SK-N-SH (cell line): ENCODE results near the gene AMIGO2.

Experiments used
- CHD2 ChIP-seq: fragments of 150-350 bp; IDR thresholded peaks from 2 replicates; pipeline ENCODE4 v1.6.1; 2018; ENCODE audit warnings: low read length; ENCODE audit not compliant: partially characterized antibody
- CTCF ChIP-seq: fragments of 200-600 bp; sonication (generic); IDR thresholded peaks from 2 replicates; pipeline ENCODE4 v1.6.1; 2017; ENCODE audit warnings: antibody characterized with exemption, mild to moderate bottlenecking, moderate library complexity
- EP300 ChIP-seq, 2 experiments: IDR thresholded peaks; 2 replicates each; pipeline versions ENCODE4 v1.4.0 to v1.6.1; 2012; ENCODE audit warnings: borderline replicate concordance in 1 of 2, low read depth in 1 of 2, low read length in 1 of 2
- FOXJ3 ChIP-seq: sonication (generic); formaldehyde crosslinking; IDR thresholded peaks from 2 replicates; pipeline ENCODE4 v1.5.1; 2020; ENCODE audit warnings: mild to moderate bottlenecking, missing genetic modification reagents
- PBX3 ChIP-seq: IDR thresholded peaks from 2 replicates; pipeline ENCODE4; 2012
- RFX5 ChIP-seq: IDR thresholded peaks from 2 replicates; pipeline ENCODE4 v1.6.1; 2012; ENCODE audit warnings: mild to moderate bottlenecking, improper control_type of control experiment, low read length
- TAF1 ChIP-seq: IDR thresholded peaks from 2 replicates; pipeline ENCODE4 v1.6.1; 2012; ENCODE audit warnings: low read depth, mild to moderate bottlenecking, low read length, moderate library complexity, borderline replicate concordance

GRCh38 chr12:47100160-47100559, 20.4 kb upstream of the AMIGO2 start:
- TF ChIP-seq RFX5 (no peak), CTCF (no peak), EP300 (IDR thresholded peaks at IDR 0.05; ENCODE audit: borderline replicate concordance in 1 of 2, low read depth in 1 of 2, low read length in 1 of 2) (no peak), FOXJ3 (CRISPR knock-in tag) (no peak), PBX3 (no peak), TAF1 (no peak), CHD2 (no peak)
